Neural progenitor cell (in vitro differentiated cells): Measurements from ENCODE around the gene KDM3B.

Source experiments
- EZH2 ChIP-seq: fragments of 200-600 bp; sonication (generic); IDR thresholded peaks from 2 replicates; pipeline ENCODE4 v1.6.1; 2017; ENCODE audit warnings: antibody characterized with exemption, mild to moderate bottlenecking, moderate library complexity
- TF ChIP-seq, protein P1 (sequence below): fragments of 200-600 bp; sonication (generic); IDR thresholded peaks from 2 replicates; pipeline ENCODE4 v1.5.1; 2017; ENCODE audit warnings: antibody characterized with exemption, mild to moderate bottlenecking

- TF ChIP-seq, protein P1, sequence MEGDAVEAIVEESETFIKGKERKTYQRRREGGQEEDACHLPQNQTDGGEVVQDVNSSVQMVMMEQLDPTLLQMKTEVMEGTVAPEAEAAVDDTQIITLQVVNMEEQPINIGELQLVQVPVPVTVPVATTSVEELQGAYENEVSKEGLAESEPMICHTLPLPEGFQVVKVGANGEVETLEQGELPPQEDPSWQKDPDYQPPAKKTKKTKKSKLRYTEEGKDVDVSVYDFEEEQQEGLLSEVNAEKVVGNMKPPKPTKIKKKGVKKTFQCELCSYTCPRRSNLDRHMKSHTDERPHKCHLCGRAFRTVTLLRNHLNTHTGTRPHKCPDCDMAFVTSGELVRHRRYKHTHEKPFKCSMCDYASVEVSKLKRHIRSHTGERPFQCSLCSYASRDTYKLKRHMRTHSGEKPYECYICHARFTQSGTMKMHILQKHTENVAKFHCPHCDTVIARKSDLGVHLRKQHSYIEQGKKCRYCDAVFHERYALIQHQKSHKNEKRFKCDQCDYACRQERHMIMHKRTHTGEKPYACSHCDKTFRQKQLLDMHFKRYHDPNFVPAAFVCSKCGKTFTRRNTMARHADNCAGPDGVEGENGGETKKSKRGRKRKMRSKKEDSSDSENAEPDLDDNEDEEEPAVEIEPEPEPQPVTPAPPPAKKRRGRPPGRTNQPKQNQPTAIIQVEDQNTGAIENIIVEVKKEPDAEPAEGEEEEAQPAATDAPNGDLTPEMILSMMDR = no peak
- no peak for TF ChIP-seq EZH2
Observed at GRCh38 chr5:138305797-138306196, 46.7 kb upstream of the KDM3B start.
